Panc1 (cell line): ENCODE results near the gene EDN2. TPM values are rescaled to one million over a fixed set of nuclear protein-coding genes. Genes with fewer than 3 reads are reported as not detected.

ENCODE experiments used
- ATAC-seq: fragments of 200-7000 bp; cut with Tn5 transposase; 2 replicates; pipeline ENCODE4 v1.9.1; 2020; ENCODE audit warnings: mild to moderate bottlenecking, moderate library complexity
- BruUV-seq: library from RNA; stranded (reverse); fragments of 400-500 nt; replicated peaks from 2 replicates; lab custom pipeline; 2021; lab: Mats Ljungman, UMichigan
- CTCF ChIA-PET: fragments of 300-600 bp; sonication (Branson Sonifier 250); formaldehyde crosslinking; loops from one replicate; lab custom pipeline; 2022; ENCODE audit warnings: antibody characterized with exemption; lab: Charles Lee
- POLR2A ChIA-PET: fragments of 300-600 bp; sonication (Branson Sonifier 250); formaldehyde crosslinking; loops from one replicate; lab custom pipeline; 2022; ENCODE audit warnings: antibody characterized with exemption; lab: Charles Lee
- DNase-seq: peaks from one replicate; pipeline ENCODE4 v3.0.0-alpha.2; 2010; ENCODE audit warnings: low read depth, low spot score
- H3K27ac ChIP-seq: 2 replicates; pipeline ENCODE4 v1.5.1; 2011; ENCODE audit warnings: mild to moderate bottlenecking, low read length, inconsistent platforms
- H3K27me3 ChIP-seq: fragments of 200-500 bp; sonication (Bioruptor generic); 2 replicates; pipeline ENCODE4 v1.6.0; 2014; ENCODE audit warnings: low read length, inconsistent platforms; ENCODE audit not compliant: control insufficient read depth, insufficient read depth
- H3K36me3 ChIP-seq: fragments of 200-500 bp; sonication (Bioruptor generic); 2 replicates; pipeline ENCODE4 v1.5.1; 2014; ENCODE audit warnings: inconsistent platforms, mild to moderate bottlenecking, low read length, moderate library complexity; ENCODE audit not compliant: control insufficient read depth, insufficient read depth
- H3K4me1 ChIP-seq: 2 replicates; pipeline ENCODE4 v1.5.1; 2011; ENCODE audit warnings: inconsistent platforms, mild to moderate bottlenecking, low read length, moderate library complexity; ENCODE audit not compliant: control insufficient read depth, insufficient read depth
- H3K4me3 ChIP-seq, 2 experiments: 2 replicates each; pipeline ENCODE4 v1.5.1; 2011 to 2012; ENCODE audit warnings: low read depth in 2 of 2, low read length in 2 of 2, mild to moderate bottlenecking in 2 of 2, inconsistent platforms in 1 of 2, moderate library complexity in 1 of 2
- H3K9me3 ChIP-seq: fragments of 200-500 bp; sonication (Bioruptor generic); 2 replicates; pipeline ENCODE4 v1.5.1; 2014; ENCODE audit warnings: low read depth, mild to moderate bottlenecking, inconsistent platforms, low read length, moderate library complexity; ENCODE audit not compliant: control insufficient read depth, insufficient read depth
- CTCF ChIP-seq: fragments of 450-650 bp; IDR thresholded peaks from 2 replicates; pipeline ENCODE4 v1.5.1; 2017; ENCODE audit warnings: mild to moderate bottlenecking
- POLR2AphosphoS5 ChIP-seq: IDR thresholded peaks from 2 replicates; pipeline ENCODE4 v1.6.1; 2012; ENCODE audit warnings: mild to moderate bottlenecking, low read depth, low read length, moderate library complexity
- REST ChIP-seq, 2 experiments: IDR thresholded peaks; 2 replicates each; pipeline ENCODE4 v1.6.1; 2011 to 2012; ENCODE audit warnings: low read depth in 2 of 2, control low read depth in 1 of 2, low read length in 1 of 2, mild to moderate bottlenecking in 1 of 2, moderate library complexity in 1 of 2; ENCODE audit not compliant: insufficient read depth in 1 of 2
- TCF7L2 ChIP-seq: IDR thresholded peaks from 2 replicates; pipeline ENCODE4 v1.6.1; 2011; ENCODE audit warnings: mild to moderate bottlenecking, low read depth, low read length, inconsistent platforms
- in situ Hi-C: cut with HindIII; loops from 2 replicates; pipeline ENCODE4 v1.10.0; 2016; ENCODE audit warnings: low sequenced_read_pairs, low pct_unique_long_range_greater_than_20kb
- intact Hi-C: fragments of 100-400 bp; cut with micrococcal nuclease; formaldehyde crosslinking; loops from one replicate; pipeline ENCODE4 v1.10.0; 2022; ENCODE audit not compliant: unreplicated experiment
- total RNA-seq: library from RNA; stranded (reverse); gene quantifications from one replicate; pipeline ENCODE4 v1.2.1, GENCODE V29; 2021; ENCODE audit not compliant: unreplicated experiment

EDN2 gene
- total RNA-seq, 1 experiment from 2014 or later: not detected

- DNase-seq (no peak), ATAC-seq (no peak)
- Histone ChIP-seq H3K27ac (no peak overlapping the region), H3K4me3 (no peak overlapping the region), H3K27me3 (no peaks in the 10 kb centered on the region), H3K4me1 (peaks cover 16% of the 10 kb centered on the region), H3K36me3 (no peaks in the 10 kb centered on the region), H3K9me3 (no peaks in the 10 kb centered on the region)
- no TSS peak for BruUV-seq
- ChIA-PET CTCF (no interaction called here), POLR2A (no interaction called here)
- intact Hi-C loops: no loop called here
- TF ChIP-seq TCF7L2 (no peak), REST (IDR thresholded peaks at IDR 0.05; ENCODE audit: insufficient read depth in 1 of 2, low read depth in 2 of 2, low read length in 1 of 2) (no peak), CTCF (no peak), POLR2AphosphoS5 (no peak)
- in situ Hi-C loops: no loop called here
Measured at GRCh38 chr1:41488040-41488951, 3.8 kb upstream of the EDN2 start.

- POLR2A ChIA-PET: no interaction called here
Measured at GRCh38 chr1:41487126-41488039, 2.9 kb upstream of the EDN2 start.

More at GRCh38 chr1:41487126-41488039, 2.9 kb upstream of the EDN2 start:
- Histone ChIP-seq H3K27me3 (no peaks in the 10 kb centered on the region), H3K9me3 (no peaks in the 10 kb centered on the region), H3K4me1 (peaks cover 16% of the 10 kb centered on the region), H3K4me3 (no peak overlapping the region), H3K27ac (no peak overlapping the region), H3K36me3 (no peaks in the 10 kb centered on the region)
- in situ Hi-C loops (no loop called here), intact Hi-C loops (no loop called here)
- CTCF ChIA-PET: no interaction called here
- ATAC-seq: no peak
- TF ChIP-seq TCF7L2: no peak
- peak in 1 of 2 experiments; percentile 48; a peak in 2 of 4 replicates for TF ChIP-seq REST (IDR thresholded peaks at IDR 0.05; ENCODE audit: insufficient read depth in 1 of 2, low read depth in 2 of 2, low read length in 1 of 2)
- DNase-seq: no peak
- no TSS peak for BruUV-seq
